HG02610 (cell line): Measurements from ENCODE around the gene GLUD2.
"Not testable (repeated sequence)": the region's sequence is repeated elsewhere in the genome, so short reads cannot be mapped to it uniquely, and the experiment has no call there.

ENCODE experiments used
- ATAC-seq: cut with Tn5 transposase; IDR thresholded peaks from one replicate; pipeline ENCODE4 v1.9.1; 2021; ENCODE audit warnings: mild to moderate bottlenecking, moderate library complexity; ENCODE audit not compliant: unreplicated experiment

Gene GLUD2

DNA sequence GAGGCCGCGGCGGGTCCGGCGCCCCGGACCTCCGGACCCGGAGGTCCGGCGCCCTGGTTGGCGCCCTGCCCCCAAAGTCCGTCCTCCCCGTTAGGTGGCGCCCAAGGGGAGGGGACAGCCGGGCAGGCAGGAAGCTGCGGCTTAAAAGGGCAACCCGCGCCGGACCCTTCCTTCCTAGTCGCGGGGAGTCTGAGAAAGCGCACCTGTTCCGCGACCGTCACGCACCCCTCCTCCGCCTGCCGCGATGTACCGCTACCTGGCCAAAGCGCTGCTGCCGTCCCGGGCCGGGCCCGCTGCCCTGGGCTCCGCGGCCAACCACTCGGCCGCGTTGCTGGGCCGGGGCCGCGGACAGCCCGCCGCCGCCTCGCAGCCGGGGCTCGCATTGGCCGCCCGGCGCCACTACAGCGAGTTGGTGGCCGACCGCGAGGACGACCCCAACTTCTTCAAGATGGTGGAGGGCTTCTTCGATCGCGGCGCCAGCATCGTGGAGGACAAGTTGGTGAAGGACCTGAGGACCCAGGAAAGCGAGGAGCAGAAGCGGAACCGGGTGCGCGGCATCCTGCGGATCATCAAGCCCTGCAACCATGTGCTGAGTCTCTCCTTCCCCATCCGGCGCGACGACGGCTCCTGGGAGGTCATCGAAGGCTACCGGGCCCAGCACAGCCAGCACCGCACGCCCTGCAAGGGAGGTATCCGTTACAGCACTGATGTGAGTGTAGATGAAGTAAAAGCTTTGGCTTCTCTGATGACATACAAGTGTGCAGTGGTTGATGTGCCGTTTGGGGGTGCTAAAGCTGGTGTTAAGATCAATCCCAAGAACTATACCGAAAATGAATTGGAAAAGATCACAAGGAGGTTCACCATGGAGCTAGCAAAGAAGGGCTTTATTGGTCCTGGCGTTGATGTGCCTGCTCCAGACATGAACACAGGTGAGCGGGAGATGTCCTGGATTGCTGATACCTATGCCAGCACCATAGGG lies at the start of gene GLUD2:
TSS of gene GLUD2 (plus strand) at position 170 of the 979 bp plus-strand sequence. CDS start at position 245, 75 bp downstream.
- not testable (repeated sequence) for ATAC-seq

DNA sequence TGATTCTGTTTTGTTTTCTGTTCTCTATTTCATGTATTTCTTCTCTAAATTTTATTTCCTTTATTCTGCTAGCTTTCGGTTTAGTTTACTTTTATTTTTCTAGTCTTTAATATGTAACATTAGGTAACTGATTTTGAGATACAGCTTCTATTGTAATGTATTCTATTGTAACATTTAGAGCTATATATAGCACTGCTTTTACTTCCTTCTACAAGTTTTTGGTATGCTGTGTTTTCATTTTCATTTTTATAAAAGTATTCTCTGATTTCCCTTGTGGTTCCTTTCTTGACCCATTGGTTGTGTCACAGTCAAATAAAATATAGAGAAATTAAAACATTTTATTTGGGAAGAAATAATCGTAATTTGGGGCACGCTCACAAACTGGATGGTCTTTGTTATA lies 48.0 kb upstream of the GLUD2 start:
- ATAC-seq = no peak

DNA sequence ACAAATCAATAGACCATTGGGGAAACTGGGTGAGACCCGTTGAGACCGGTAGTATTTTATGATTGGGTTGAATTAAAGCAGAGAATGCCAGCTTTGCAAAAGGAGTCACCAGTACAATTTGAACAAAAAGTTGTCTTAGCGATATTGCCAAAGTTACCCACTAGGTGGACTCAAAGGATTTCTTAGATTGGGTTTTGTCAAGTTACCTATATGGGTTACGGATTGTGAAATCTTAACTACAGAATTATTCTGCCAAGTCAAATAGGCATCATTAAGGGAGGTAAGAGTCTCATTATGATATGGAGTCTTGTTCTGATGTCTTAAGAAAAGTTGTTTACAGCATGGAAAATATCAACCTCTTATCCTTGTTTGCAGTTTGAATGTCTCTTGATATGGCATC lies 46.8 kb upstream of the GLUD2 start:
- no peak for ATAC-seq

DNA sequence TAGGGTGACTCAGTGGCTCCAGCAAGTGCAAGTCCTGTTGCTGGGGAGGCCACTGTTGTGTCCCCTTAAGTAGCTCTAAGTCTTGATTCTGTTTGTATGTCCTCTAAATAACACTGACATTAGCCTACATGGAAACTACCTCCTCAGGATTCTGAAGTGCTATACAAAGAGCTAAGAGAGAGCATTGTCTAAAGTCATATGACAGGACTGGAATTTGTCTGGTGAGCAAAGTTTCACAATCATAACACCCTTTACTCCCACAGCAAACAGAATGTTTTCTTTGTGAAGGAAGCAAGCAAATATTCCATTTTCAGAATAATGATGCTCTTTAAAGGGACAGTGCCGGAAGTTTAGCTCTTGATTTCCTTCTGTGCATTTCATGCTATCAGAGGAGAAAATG lies 38.5 kb upstream of the GLUD2 start:
- ATAC-seq = no peak

DNA sequence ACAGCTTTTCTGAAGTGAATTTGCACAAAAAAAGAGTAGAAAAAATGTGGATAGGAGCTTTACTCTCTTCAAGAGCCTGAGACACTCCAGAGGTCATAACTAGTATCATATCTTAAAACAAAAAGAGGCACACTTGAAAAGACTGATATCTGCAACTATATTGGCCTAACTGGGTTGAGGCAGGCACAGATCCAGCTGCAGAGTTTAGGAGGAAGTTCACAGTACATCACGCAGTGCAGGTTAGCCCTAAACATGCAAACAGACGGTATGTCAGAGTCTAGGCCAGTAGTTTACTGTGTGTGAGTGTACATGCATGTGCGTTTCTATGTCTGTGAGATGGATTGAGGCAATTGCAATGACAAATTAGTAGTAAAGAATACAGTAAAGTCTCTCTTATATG lies 37.6 kb upstream of the GLUD2 start:
- no peak for ATAC-seq

DNA sequence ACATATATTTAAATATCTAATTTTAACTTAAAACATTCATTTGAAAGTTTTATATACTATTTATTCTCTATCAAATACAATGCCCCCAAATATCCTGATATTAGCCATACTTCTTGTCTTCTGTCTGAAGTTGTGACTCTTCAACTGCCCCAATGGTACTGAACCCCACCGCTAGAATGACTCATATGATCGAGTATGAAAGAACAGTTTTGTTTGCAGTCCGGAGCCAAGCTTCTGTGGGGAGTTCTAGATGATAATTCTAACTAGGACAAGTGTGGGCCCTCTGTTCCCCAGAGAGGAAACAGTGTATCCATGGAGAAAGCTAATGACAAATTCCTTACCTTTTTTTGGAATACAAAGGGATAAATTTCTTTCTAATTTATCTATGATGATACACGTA lies 37.2 kb upstream of the GLUD2 start:
- ATAC-seq = no peak

DNA sequence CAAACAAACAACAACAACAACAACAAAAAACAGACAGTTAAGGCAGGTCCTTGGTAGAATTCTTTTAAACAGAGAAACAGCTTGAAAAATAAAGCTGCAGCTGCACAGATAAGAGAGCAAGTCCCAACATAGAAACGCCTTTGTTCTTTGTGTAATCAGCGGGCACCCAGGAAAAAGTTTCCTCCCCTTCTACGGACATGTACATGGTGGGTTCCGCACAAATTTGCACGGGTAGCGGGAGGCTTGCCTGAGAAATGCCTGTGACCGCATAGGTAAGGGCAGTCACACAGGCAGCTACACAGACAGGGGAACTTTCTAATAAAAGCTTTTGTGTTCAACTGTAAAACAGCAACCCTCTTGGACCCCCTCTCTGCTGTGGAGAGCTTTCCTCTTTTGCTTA lies 36.2 kb upstream of the GLUD2 start:
- no peak for ATAC-seq

DNA sequence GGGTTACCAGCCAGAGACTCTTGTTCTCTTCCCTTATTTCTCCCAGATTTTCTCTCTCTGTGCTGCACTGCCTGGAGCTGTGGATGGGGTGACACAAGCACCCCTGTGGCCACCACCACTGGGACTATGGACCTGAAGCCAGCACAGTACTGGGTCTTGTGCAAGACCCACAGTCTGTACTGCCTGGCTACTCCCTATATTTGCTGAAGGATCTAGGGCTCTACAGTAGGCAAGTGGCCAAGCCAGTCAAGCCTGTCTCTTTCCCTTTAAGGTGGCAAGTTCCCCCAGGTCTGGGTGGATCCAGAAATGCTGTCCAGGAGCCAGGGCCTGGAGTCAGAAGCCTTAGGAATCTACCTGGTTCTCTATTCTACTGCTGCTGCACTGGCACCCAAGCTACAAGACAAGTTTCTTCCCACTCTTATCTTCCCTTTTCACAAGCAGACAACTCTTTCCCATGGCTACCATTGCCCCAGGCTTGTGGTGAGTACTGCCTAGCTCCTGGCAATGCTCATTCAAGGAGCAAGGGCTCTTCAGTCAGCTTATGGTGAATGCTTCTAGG lies 33.4 kb upstream of the GLUD2 start:
- ATAC-seq = no peak

DNA sequence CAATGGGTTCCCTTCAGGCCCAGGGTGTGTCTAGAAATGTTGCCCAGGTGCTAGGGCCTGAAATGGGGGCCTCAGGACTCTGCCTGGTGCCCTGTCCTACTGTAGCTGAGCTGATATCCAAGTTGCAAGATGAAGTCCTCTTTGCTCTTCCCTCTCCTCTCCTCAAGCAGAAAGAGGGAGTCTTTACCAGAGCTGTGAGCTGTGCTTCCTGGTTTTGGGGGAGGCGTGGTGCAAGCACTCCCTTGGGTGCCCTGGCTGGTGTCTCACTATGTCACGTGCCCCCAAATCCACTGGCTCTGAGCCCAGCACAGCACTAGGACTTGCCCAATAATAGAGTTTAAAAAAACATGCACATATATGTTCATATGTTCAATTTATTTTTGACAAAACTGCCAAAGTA lies 32.6 kb upstream of the GLUD2 start:
- ATAC-seq = no peak

DNA sequence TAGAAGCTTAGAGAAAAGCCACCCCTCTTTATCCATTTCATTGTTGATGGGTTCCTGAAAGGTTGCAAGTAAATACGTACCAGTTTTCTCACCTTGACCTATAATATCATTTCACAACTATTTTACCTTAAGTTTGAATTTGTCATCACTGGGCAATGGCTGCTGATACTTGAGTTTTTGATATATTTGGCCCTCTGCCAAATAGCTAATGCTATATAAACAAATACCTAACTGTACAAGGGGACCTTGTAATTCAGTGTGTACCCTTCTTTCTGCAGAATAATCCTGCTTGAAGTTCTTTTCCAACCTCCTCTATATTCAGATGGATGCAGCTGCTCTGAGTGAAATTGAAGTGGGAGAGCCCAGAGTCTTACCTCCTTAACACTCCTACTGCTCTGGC lies 19.0 kb upstream of the GLUD2 start:
- no peak for ATAC-seq

DNA sequence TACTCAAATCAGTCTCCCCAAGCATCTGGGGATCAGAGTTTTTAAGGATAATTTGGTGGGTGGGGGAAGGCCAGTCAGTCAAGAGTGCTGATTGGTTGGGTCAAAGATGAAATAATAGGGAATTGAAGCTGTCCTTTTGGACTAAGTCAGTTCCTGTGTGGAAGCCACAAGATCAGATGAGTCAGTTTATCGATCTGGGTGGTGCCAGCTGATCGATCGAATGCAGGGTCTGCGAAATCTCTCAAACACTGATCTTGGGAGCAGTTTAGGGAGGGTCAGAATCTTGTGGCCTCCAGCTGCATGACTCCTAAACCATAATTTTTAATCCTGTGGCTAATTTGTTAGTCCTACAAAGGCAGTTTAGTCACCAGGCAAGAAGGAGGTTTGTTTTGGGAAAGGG lies 17.3 kb upstream of the GLUD2 start:
- ATAC-seq = no peak

DNA sequence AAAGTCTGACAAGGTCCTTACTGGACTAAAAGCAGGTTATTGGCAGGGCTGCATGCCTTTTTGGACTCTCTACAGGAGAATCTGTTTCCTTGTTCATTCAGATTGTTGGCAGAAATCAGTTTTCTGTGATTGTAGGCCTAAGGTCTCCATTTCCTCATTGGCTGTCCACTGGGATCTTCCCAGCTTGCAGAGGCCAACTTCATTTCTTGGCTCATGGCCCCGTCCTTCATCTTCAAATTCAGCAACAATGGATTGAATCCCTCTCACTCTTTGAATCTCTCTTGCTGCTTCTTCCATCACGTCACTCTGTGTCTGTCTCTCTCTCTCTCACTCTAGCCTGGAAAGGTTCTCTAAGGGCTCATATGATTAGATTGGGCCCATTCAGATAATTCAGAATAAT lies 14.9 kb upstream of the GLUD2 start:
- no peak for ATAC-seq

DNA sequence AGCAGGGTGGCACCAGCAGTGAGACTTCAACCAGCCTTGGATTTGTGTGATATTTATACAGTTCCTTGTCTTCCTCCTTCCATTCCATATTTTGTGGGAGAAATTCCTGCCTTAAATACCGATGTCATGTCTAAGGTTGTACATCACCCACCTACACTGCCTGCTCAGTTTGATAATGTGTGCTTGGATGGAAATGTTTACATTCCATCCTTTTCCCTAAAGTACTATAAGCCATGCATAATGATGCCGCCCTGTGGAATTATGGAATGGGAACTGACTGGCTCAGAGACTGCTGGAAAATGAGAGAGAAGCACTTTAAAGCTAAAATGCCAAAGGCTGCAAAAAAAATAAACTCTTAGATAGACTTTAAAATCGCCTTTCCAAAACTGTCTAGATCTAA lies 11.3 kb upstream of the GLUD2 start:
- ATAC-seq = no peak

DNA sequence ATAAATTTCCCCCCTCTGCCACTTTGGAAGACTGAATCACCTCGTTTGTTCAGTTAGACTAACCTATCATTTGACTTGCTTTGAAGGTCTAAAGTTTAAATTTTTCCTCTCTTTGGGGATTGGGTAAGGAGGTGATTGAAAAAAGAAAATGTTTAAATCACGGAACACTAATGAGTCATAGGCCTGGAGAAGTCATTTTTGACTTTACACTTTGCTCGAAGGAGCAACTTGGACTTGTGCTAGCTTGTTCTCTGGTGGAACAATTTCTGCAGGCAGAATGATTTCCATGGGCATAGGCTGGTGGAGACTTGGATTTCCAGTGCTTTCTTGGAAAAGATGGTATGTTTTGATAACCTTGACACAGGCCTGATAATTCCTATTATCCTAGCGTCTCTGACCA lies 10.5 kb upstream of the GLUD2 start:
- ATAC-seq = no peak

DNA sequence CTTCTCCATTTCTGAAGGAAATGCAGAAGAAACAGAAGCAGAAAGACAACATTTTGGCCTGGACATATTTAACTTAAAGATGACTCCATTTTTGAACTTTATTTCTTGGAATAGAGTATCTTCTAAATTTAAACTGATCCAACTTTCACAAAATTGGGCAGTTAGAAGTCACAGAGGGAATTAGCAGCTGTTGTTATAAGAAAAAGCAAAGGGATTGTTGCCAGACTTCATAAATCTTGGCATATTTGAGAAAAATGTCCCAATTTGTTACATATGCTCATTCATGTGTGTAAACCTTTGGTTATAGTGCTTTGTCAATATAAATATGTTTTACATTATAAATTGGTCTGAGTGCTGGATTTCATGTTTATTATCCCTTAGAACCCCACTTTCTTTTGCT lies 3.4 kb downstream of the GLUD2 start:
- ATAC-seq = no peak

DNA sequence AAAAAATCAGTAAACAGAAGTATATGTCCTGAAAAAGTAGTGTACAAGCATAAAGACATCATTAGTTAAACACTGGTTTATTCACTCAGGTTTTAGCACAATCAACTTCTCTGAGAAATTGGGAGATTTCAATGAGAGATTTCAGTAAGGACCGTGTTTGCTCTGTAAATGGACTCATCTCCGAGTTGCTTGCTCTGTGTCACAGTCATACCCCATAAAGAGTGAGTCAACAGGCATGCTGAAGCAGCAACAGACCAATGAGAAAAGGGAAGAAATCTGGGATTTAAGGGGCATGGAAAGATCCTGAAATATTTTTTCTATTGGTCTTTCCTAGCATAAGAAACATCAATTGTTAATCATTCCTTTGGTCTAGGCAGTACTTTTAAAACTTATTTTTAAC lies 4.7 kb downstream of the GLUD2 start:
- no peak for ATAC-seq

DNA sequence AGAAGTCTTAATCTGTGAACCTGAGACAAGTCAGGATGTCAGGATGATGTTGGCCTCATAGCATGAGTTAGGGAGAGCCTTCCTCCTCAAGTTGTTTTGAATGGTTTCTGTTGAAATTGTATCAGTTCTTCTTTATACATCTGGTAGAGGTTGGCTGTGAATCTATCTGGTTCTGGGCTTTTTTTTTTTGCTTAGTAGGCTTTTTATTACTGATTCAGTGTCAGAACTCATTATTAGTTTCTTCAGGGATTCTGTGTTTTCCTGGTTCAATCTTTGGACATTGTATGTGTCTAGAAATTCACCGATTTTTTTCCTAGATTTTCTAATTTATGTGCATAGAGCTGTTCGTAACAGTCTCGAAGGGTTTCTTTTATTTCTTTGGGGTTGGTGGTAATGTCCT lies 14.9 kb downstream of the GLUD2 start:
- ATAC-seq = no peak

DNA sequence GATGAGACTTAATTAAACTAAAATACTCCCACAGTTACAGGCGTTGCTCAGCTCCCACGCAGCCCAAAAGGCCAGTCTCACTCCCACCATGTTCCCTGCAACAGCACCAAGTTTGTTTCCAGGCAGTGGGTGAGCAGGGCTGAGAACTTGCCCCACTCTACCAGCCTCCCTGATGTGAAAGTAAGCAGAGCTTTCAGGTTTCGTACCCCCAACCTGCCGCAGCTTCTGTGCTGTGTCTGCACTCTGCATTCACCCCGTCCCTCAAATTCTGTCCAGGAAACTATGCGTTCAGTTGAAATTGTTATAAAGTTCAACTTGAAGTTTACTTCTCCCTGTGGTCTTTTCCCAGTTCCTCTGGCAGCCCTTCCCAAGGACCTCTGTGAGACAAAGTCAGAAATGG lies 17.2 kb downstream of the GLUD2 start:
- ATAC-seq = no peak

DNA sequence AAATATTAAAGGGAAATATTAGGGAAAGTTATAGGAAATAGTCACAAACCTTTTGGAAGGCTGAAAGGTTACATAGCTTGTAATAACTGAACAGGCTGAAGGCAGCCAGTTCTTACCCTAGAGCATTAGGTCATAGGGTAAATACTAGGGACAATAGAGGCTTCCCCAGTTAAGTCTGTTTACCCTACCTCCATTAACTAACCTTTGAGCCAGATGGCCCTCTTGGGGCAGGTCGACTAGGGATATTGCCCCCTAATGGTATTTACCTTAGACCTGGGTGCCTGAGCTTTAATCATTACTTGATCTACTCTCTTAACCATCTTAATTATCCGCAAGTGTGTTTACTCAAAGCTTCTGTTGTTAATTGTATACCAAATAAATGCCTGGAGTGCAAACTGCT lies 36.8 kb downstream of the GLUD2 start:
- ATAC-seq = not testable (repeated sequence)

DNA sequence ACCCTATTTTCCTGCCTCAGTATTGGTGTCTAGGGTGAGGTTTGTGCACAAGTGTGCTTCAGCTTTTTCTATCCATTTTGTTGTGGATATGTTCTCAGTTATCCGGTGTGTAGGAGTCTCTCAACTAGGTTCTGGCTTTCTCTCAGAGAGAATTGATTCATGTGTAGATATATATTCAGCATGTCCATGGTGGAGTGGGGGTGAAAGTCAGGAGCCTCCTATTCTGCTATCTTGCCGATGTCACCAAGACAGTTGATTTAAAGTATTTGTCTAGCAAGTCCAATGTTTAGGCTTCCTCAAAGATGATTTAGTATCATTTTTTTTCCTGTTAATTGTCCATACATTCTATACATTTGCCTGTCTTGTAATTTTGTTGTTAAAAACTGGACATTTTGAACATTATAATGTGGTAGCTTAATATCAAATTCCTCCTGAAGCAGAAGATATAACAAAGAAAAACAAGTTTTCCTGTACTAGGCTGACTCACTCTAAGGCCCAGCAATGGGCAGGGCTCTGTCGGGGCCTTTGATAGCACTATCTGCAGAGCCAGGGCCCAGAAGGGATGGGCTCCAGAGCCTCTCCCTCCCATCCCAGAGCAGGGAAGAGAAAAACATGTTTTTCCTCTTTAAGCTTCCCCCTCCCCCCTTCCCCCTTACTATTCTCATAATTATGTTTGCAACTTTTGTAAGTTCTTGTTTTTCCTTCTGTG lies 37.6 kb downstream of the GLUD2 start:
- ATAC-seq = no peak

DNA sequence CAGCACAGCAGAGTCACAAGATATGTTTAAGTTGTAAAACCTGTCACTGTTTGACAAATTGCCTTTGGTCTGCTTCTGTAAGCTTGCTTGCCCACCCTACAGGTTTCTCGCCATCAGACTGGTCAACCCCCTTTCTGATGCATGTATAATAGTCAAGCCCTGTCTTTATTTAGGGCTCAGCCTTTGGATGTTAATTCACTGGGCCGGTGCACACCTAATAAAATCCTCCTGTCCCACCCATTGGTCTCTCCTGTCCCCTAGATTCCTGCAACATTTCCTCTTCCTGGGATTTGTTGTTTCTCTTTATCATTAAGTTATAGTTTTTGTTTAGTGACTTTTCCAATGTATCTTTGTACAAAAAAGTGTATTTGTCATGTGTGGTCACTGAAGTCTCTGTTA lies 38.2 kb downstream of the GLUD2 start:
- no peak for ATAC-seq

DNA sequence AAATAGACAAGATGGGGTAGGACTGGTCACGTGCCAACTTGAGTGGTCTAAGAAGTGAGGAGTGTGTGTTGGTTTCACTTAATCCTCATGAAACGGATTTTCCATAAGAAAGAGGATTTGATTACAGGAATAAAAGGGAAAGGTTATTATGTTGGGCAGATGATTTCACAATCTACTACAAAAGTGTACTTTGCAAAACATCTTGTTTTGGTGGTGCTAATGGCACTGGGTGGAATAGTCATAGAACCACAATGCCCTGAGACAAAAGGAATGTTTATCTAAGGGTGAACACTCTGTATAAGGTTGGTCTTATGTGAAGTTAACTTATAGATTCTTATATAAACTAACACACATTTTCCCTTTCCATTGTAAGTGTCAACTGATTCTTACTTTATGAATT lies 45.6 kb downstream of the GLUD2 start:
- no peak for ATAC-seq
